CD14-positive monocyte (primary cell): ENCODE data around the gene CPNE4. TPM values are rescaled to one million over a fixed set of nuclear protein-coding genes. Genes with fewer than 3 reads are reported as not detected.

Source experiments
- DNase-seq, 3 donors: peaks; one replicate each; pipeline ENCODE4 v3.0.0-alpha.2; 2011 to 2022
- H2AFZ ChIP-seq: 2 replicates; pipeline ENCODE4 v1.6.0; 2012; ENCODE audit warnings: mild to moderate bottlenecking, low read depth, low read length, inconsistent platforms; ENCODE audit not compliant: insufficient read depth, poor library complexity, severe bottlenecking
- H3K27ac ChIP-seq, 2 donors: 1 replicate in 1 of 2; 2 replicates in 1 of 2; pipeline ENCODE4 v1.5.1; 2012 to 2013; ENCODE audit warnings: low read length in 2 of 2, control low read depth in 1 of 2, inconsistent platforms in 1 of 2, low read depth in 1 of 2, mild to moderate bottlenecking in 1 of 2
- H3K27me3 ChIP-seq, 2 donors: one replicate each; pipeline versions ENCODE4 v1.6.0 to v1.6.1; 2011 to 2013; ENCODE audit warnings: low read length in 2 of 2; ENCODE audit not compliant: control insufficient read depth in 2 of 2, insufficient read depth in 2 of 2
- H3K36me3 ChIP-seq, 2 donors: replicated peaks in 1 of 2; 1 replicate in 1 of 2; 2 replicates in 1 of 2; pipeline versions ENCODE4 v1.5.1 to v1.6.1; 2012 to 2013; ENCODE audit warnings: low read length in 2 of 2, control low read depth in 1 of 2, inconsistent platforms in 1 of 2, mild to moderate bottlenecking in 1 of 2; ENCODE audit not compliant: insufficient read depth in 2 of 2, control insufficient read depth in 1 of 2
- H3K4me1 ChIP-seq, 2 donors: 1 replicate in 1 of 2; 2 replicates in 1 of 2; pipeline versions ENCODE4 v1.5.1 to v1.6.1; 2012 to 2013; ENCODE audit warnings: low read length in 2 of 2, control low read depth in 1 of 2, inconsistent platforms in 1 of 2, mild to moderate bottlenecking in 1 of 2, moderate library complexity in 1 of 2; ENCODE audit not compliant: insufficient read depth in 2 of 2, control insufficient read depth in 1 of 2
- H3K4me2 ChIP-seq: replicated peaks from 2 replicates; pipeline ENCODE3; 2012; ENCODE audit warnings: low read length, moderate library complexity, mild to moderate bottlenecking; ENCODE audit not compliant: poor library complexity, severe bottlenecking; ENCODE audit errors: extremely low read depth
- H3K4me3 ChIP-seq, 3 experiments: fragments of 200-600 bp in 1 of 3; sonication (generic) in 1 of 3; replicated peaks in 1 of 3; 1 replicate in 2 of 3; 2 replicates in 1 of 3; pipeline ENCODE4 v1.5.1; 2011 to 2013; ENCODE audit warnings: low read length in 3 of 3, mild to moderate bottlenecking in 3 of 3, control low read depth in 2 of 3, low read depth in 2 of 3, inconsistent platforms in 1 of 3, moderate library complexity in 1 of 3
- H3K79me2 ChIP-seq: 2 replicates; pipeline ENCODE4 v1.6.0; 2012; ENCODE audit warnings: mild to moderate bottlenecking, control low read depth, inconsistent platforms, low read length, moderate library complexity; ENCODE audit not compliant: insufficient read depth
- H3K9ac ChIP-seq: 2 replicates; pipeline ENCODE4 v1.6.0; 2017; ENCODE audit warnings: low read length, mild to moderate bottlenecking; ENCODE audit not compliant: insufficient read depth, poor library complexity, severe bottlenecking
- H3K9me3 ChIP-seq, 2 donors: replicated peaks in 1 of 2; 1 replicate in 1 of 2; 2 replicates in 1 of 2; pipeline versions ENCODE4 v1.5.1 to v1.6.1; 2012 to 2013; ENCODE audit warnings: low read length in 2 of 2, control low read depth in 1 of 2; ENCODE audit not compliant: control insufficient read depth in 1 of 2, insufficient read depth in 1 of 2
- H4K20me1 ChIP-seq: 2 replicates; pipeline ENCODE4 v1.6.0; 2012; ENCODE audit warnings: mild to moderate bottlenecking, low read length, control low read depth, moderate library complexity; ENCODE audit not compliant: insufficient read depth
- H3K27ac Mint-ChIP-seq, 7 donors: one replicate each; pipeline ENCODE4 v1.8.0; 2020; ENCODE audit warnings: mild to moderate bottlenecking in 7 of 7, mixed read lengths in 7 of 7, moderate library complexity in 6 of 7, inconsistent platforms in 2 of 7
- H3K27me3 Mint-ChIP-seq, 3 donors: one replicate each; pipeline ENCODE4 v1.8.0; 2021 to 2022; ENCODE audit warnings: low read depth in 3 of 3, mild to moderate bottlenecking in 3 of 3, mixed read lengths in 3 of 3, moderate library complexity in 3 of 3, inconsistent platforms in 1 of 3
- H3K36me3 Mint-ChIP-seq, 2 donors: one replicate each; pipeline ENCODE4 v1.8.0; 2020; ENCODE audit warnings: mixed read lengths in 2 of 2, inconsistent platforms in 1 of 2, mild to moderate bottlenecking in 1 of 2
- H3K4me1 Mint-ChIP-seq: one replicate; pipeline ENCODE4 v1.8.0; 2020; ENCODE audit warnings: mild to moderate bottlenecking, mixed read lengths
- H3K4me3 Mint-ChIP-seq, 2 donors: one replicate each; pipeline ENCODE4 v1.8.0; 2020; ENCODE audit warnings: mild to moderate bottlenecking in 2 of 2, mixed read lengths in 2 of 2, moderate library complexity in 1 of 2
- H3K9me3 Mint-ChIP-seq, 7 donors: one replicate each; pipeline ENCODE4 v1.8.0; 2020 to 2022; ENCODE audit warnings: mixed read lengths in 7 of 7, mild to moderate bottlenecking in 6 of 7, moderate library complexity in 6 of 7, inconsistent platforms in 2 of 7
- CTCF ChIP-seq: fragments of 200-600 bp; IDR thresholded peaks from one replicate; pipeline ENCODE4 v1.8.0; 2022; ENCODE audit warnings: antibody characterized with exemption, mild to moderate bottlenecking
- WGBS: methylation state at CpG from one replicate; pipeline ENCODE4 v1.1.5; 2013; ENCODE audit warnings: missing lambda C conversion rate; ENCODE audit not compliant: insufficient coverage; 5-methylcytosine and 5-hydroxymethylcytosine counted together
- intact Hi-C, 2 donors: fragments of 100-400 bp; cut with micrococcal nuclease; formaldehyde crosslinking; loops; one replicate each; pipeline versions ENCODE4 v1.15.0 to v1.15.1; 2023
- polyA plus RNA-seq, 3 donors: library from polyadenylated mRNA; depleted of rRNA in 1 of 3; unstranded in 2 of 3; stranded (reverse) in 1 of 3; fragments of 300-500 nt in 2 of 3; fragments of >200 nt in 1 of 3; fragmentation: Illumina TruSeq in 2 of 3; gene quantifications; 1 replicate in 2 of 3; 2 replicates in 1 of 3; pipeline ENCODE4 v1.2.3, GENCODE V29; 2012 to 2021

CPNE4 gene
- polyA plus RNA-seq, 3 donors = not detected

- no peaks in the 10 kb centered on the region for H3K9me3 Mint-ChIP-seq
- Histone ChIP-seq H2AFZ (no peak overlapping the region), H3K4me2 (no peak overlapping the region), H3K4me1 (no peaks in the 10 kb centered on the region), H3K27ac (no peak overlapping the region), H3K79me2 (no peaks in the 10 kb centered on the region), H3K9me3 (no peaks in the 10 kb centered on the region), H3K27me3 (peaks cover 3 to 13% of the 10 kb centered on the region in 2 donors), H3K9ac (no peak overlapping the region), H3K36me3 (no peaks in the 10 kb centered on the region), H4K20me1 (no peaks in the 10 kb centered on the region), H3K4me3 (no peak overlapping the region)
- no peaks in the 10 kb centered on the region for H3K36me3 Mint-ChIP-seq
- peaks cover 12 to 19% (median 17%) of the 10 kb centered on the region in 3 donors for H3K27me3 Mint-ChIP-seq
- H3K4me1 Mint-ChIP-seq = no peaks in the 10 kb centered on the region
- no peak for TF ChIP-seq CTCF
- WGBS = no CpG with 5 or more reads among the region's 3 CpGs
- H3K27ac Mint-ChIP-seq = no peak overlapping the region
- no peak overlapping the region for H3K4me3 Mint-ChIP-seq
- no peak for DNase-seq
- intact Hi-C loops = no loop called here
Measured at GRCh38 chr3:132014105-132014504, 20.7 kb downstream of the CPNE4 start.

GRCh38 chr3:132009241-132009640, 25.6 kb downstream of the CPNE4 start:
- H3K4me2 ChIP-seq = no peak overlapping the region
- no peaks in the 10 kb centered on the region for H3K36me3 Mint-ChIP-seq
- H3K9me3 ChIP-seq = no peaks in the 10 kb centered on the region
- H3K4me1 ChIP-seq = no peaks in the 10 kb centered on the region
- H3K4me1 Mint-ChIP-seq = peaks cover 2% of the 10 kb centered on the region
- no peak overlapping the region for H3K27ac Mint-ChIP-seq
- intact Hi-C loops = no loop called here
- peaks cover 3% of the 10 kb centered on the region in 2 donors for H3K27me3 ChIP-seq
- H3K9me3 Mint-ChIP-seq = no peaks in the 10 kb centered on the region
- no peak overlapping the region for H2AFZ ChIP-seq
- H3K9ac ChIP-seq = no peak overlapping the region
- no peaks in the 10 kb centered on the region for H4K20me1 ChIP-seq
- no peak for TF ChIP-seq CTCF
- H3K4me3 Mint-ChIP-seq = no peak overlapping the region
- no peak for DNase-seq
- no peaks in the 10 kb centered on the region for H3K79me2 ChIP-seq
- H3K27ac ChIP-seq = no peak overlapping the region
- no peak overlapping the region for H3K4me3 ChIP-seq
- H3K36me3 ChIP-seq = no peaks in the 10 kb centered on the region
- H3K27me3 Mint-ChIP-seq = peaks cover 5 to 8% (median 6%) of the 10 kb centered on the region in 3 donors
